GM12892 (cell line): Measurements from ENCODE around the gene ISCA2.

Source experiments
- POLR2A ChIP-seq: IDR thresholded peaks from 2 replicates; pipeline ENCODE4 v1.6.1; 2011; ENCODE audit warnings: low read depth, low read length, control low read depth
- TAF1 ChIP-seq: IDR thresholded peaks from 2 replicates; pipeline ENCODE4 v1.6.1; 2011; ENCODE audit warnings: low read depth, mild to moderate bottlenecking, control low read depth, low read length, borderline replicate concordance

DNA sequence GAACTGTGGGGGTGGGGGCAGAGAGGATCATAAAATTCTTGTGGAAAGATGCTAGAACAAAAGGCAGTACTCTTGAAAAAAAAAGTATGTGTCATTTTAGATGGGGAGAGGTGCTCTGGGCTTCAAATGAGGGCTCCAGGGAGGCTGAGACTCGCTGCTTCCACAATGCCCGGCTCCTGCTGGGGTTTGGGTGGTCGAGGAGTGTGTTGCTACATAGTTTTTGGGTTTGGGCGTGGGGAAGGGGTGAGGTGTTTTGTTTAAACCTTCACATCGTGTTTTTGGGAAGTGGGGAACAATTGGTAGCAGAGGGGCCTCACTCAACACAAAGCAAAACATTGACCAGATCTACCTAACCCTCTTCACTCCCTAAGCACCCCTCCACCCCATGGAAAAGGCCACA, 8.1 kb downstream of the ISCA2 start:
- TF ChIP-seq TAF1 (no peak), POLR2A (no peak)
